Keratinocyte (primary cell): ENCODE measurements around the gene ANO8. TPM values are rescaled to one million over a fixed set of nuclear protein-coding genes. Genes with fewer than 3 reads are reported as not detected.
A peak's percentile ranks its signal among the peaks of the same experiment; 100 is the strongest.

ENCODE experiments used
- DNase-seq: peaks from one replicate; pipeline ENCODE4 v3.0.0-alpha.2; 2011; ENCODE audit warnings: low read depth, missing footprints, low spot score
- FAIRE-seq: peaks from 2 replicates; lab custom pipeline; 2011; peaks lifted over from hg19 to GRCh38; lab: Jason Lieb, UNC
- H2AFZ ChIP-seq: 2 replicates; pipeline ENCODE4 v1.6.0; 2012; ENCODE audit warnings: low read length, control low read depth, inconsistent platforms; ENCODE audit not compliant: control insufficient read depth
- H3K27ac ChIP-seq: 2 replicates; pipeline ENCODE4 v1.5.1; 2011; ENCODE audit warnings: low read length; ENCODE audit not compliant: control insufficient read depth, insufficient read depth
- H3K27me3 ChIP-seq: 3 replicates; pipeline ENCODE4 v1.6.0; 2011; ENCODE audit warnings: low read length; ENCODE audit not compliant: control insufficient read depth, insufficient read depth; ENCODE audit errors: extremely low read depth
- H3K36me3 ChIP-seq, 2 experiments: 2 replicates in 1 of 2; 3 replicates in 1 of 2; pipeline ENCODE4 v1.5.1; 2011; ENCODE audit warnings: low read length in 2 of 2, mild to moderate bottlenecking in 1 of 2; ENCODE audit not compliant: control insufficient read depth in 2 of 2, insufficient read depth in 2 of 2; ENCODE audit errors: extremely low read depth in 1 of 2
- H3K4me1 ChIP-seq: 3 replicates; pipeline ENCODE4 v1.5.1; 2011; ENCODE audit warnings: low read length; ENCODE audit not compliant: control insufficient read depth, insufficient read depth; ENCODE audit errors: extremely low read depth
- H3K4me2 ChIP-seq: 3 replicates; pipeline ENCODE4 v1.6.0; 2011; ENCODE audit warnings: low read depth, low read length; ENCODE audit not compliant: control insufficient read depth, insufficient read depth; ENCODE audit errors: extremely low read depth
- H3K4me3 ChIP-seq, 3 experiments: fragments of 200-600 bp in 1 of 3; sonication (generic) in 1 of 3; 2 replicates in 2 of 3; 3 replicates in 1 of 3; pipeline ENCODE4 v1.5.1; 2011 to 2016; ENCODE audit warnings: low read length in 3 of 3, mild to moderate bottlenecking in 3 of 3, control low read depth in 2 of 3, inconsistent platforms in 1 of 3, low read depth in 1 of 3, mixed read lengths in 1 of 3, mixed run types in 1 of 3, moderate library complexity in 1 of 3; ENCODE audit not compliant: control insufficient read depth in 2 of 3, insufficient read depth in 2 of 3; ENCODE audit errors: extremely low read depth in 1 of 3
- H3K79me2 ChIP-seq: 2 replicates; pipeline ENCODE4 v1.6.0; 2012; ENCODE audit warnings: low read length; ENCODE audit not compliant: control insufficient read depth, insufficient read depth
- H3K9ac ChIP-seq: 3 replicates; pipeline ENCODE4 v1.6.0; 2011; ENCODE audit warnings: low read length; ENCODE audit not compliant: control insufficient read depth, insufficient read depth; ENCODE audit errors: extremely low read depth
- H3K9me1 ChIP-seq: 3 replicates; pipeline ENCODE4 v1.6.0; 2011; ENCODE audit warnings: low read length; ENCODE audit not compliant: control insufficient read depth, insufficient read depth; ENCODE audit errors: extremely low read depth
- H3K9me3 ChIP-seq: 2 replicates; pipeline ENCODE4 v1.5.1; 2012; ENCODE audit warnings: low read depth, low read length; ENCODE audit not compliant: control insufficient read depth
- H4K20me1 ChIP-seq: 3 replicates; pipeline ENCODE4 v1.6.0; 2011; ENCODE audit warnings: low read length; ENCODE audit not compliant: control insufficient read depth, insufficient read depth; ENCODE audit errors: extremely low read depth
- EZH2 ChIP-seq: IDR thresholded peaks from one replicate; pipeline ENCODE4 v1.6.1; 2012; ENCODE audit warnings: inconsistent platforms, mild to moderate bottlenecking, low read length, moderate library complexity
- dilution Hi-C: fragments of 300-500 bp; cut with MboI; formaldehyde crosslinking; loops from one replicate; pipeline ENCODE4 v1.7.0; 2020; ENCODE audit warnings: low sequenced_read_pairs; ENCODE audit not compliant: extremely low pct_ligation_motif_present
- polyA plus RNA-seq, 5 experiments: library from polyadenylated mRNA; depleted of rRNA in 3 of 5; stranded (reverse) in 3 of 5; stranded (forward) in 1 of 5; unstranded in 1 of 5; fragments of >200 nt; gene quantifications; 1 replicate in 1 of 5; 2 replicates in 3 of 5; 3 replicates in 1 of 5; pipeline versions ENCODE4 v1.2.1 to v1.2.3, GENCODE V29; 2011 to 2012; ENCODE audit warnings: missing spikeins in 2 of 5, low read depth in 1 of 5, low replicate concordance in 1 of 5
- TF ChIP-seq, protein P1 (sequence below), 3 experiments: IDR thresholded peaks in 1 of 3; conservative IDR thresholded peaks in 1 of 3; optimal IDR thresholded peaks in 1 of 3; 2 replicates in 2 of 3; 3 replicates in 1 of 3; pipeline versions ENCODE3 to v1.5.1; 2011; ENCODE audit warnings: low read length in 3 of 3, mild to moderate bottlenecking in 3 of 3, moderate library complexity in 2 of 3, control low read depth in 1 of 3, inconsistent platforms in 1 of 3; ENCODE audit not compliant: insufficient read depth in 2 of 3; ENCODE audit errors: extremely low read depth in 1 of 3

Gene ANO8
- polyA plus RNA-seq, 1 donor (not counting 4 experiments of a cell fraction or from before 2014, with no cell fraction given), result 1.6 TPM

DNA sequence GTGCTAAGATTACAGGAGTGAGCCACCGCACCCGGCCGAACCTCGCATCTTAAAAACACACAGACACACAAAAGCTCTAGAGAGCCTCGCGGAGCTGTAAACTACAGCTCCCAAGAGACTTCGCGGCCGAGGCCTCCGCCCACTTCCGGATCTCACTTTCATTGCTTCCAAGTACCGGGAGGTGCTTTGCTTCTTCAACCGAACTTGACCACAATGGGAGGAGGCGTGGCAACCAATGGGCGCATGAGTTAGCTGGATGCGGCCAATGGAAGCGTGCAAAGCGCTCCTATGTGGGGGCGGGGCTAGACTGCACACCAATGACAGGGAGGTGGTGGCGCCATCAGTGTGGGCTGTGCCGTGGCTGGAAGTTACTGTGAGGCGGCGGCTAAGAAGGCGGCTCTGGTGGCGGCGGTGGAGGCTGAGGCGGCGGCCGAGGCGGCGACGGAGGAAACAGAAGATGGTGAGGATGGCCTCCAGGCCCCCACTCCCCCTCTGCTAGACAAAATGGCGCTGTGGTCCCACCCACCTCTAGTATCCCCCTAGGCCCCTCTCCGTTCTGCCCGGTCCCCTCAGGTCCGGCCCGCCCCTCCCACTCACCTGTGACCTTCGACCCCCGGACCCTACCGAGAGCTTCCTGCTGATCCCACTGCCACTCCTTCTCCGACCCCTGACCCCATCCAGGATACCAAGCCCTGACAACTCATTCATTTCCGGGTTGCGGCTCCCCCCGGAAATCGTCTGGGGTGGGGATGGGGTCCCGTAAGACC lies 25.3 kb downstream of the ANO8 start, which contains the start of gene DDA1:
DDA1 (plus strand) TSS at position 366 of the 767 bp plus-strand sequence; CDS start at position 458, 92 bp downstream.
- H3K27ac ChIP-seq, result peak within 1 kb of the TSS; percentile 67
- H3K9ac ChIP-seq, result peak within 1 kb of the TSS; percentile 87
- H3K4me1 ChIP-seq, result peaks cover 37% of the 10 kb centered on the region
- H4K20me1 ChIP-seq, result peaks cover 4% of the 10 kb centered on the region
- peaks cover 9 to 12% of the 10 kb centered on the region in 2 experiments for H3K36me3 ChIP-seq
- peak within 1 kb of the TSS; percentile 27 for H2AFZ ChIP-seq
- peak; percentile 99 for FAIRE-seq
- TF ChIP-seq, protein P1, sequence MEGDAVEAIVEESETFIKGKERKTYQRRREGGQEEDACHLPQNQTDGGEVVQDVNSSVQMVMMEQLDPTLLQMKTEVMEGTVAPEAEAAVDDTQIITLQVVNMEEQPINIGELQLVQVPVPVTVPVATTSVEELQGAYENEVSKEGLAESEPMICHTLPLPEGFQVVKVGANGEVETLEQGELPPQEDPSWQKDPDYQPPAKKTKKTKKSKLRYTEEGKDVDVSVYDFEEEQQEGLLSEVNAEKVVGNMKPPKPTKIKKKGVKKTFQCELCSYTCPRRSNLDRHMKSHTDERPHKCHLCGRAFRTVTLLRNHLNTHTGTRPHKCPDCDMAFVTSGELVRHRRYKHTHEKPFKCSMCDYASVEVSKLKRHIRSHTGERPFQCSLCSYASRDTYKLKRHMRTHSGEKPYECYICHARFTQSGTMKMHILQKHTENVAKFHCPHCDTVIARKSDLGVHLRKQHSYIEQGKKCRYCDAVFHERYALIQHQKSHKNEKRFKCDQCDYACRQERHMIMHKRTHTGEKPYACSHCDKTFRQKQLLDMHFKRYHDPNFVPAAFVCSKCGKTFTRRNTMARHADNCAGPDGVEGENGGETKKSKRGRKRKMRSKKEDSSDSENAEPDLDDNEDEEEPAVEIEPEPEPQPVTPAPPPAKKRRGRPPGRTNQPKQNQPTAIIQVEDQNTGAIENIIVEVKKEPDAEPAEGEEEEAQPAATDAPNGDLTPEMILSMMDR (optimal IDR thresholded peaks at IDR 0.05 in 1 of 3, IDR thresholded peaks at IDR 0.05 in 1 of 3, conservative IDR thresholded peaks at IDR 0.05 in 1 of 3; ENCODE audit: extremely low read depth in 1 of 3, insufficient read depth in 2 of 3, low read length in 3 of 3), result no peak
- no peak for TF ChIP-seq EZH2
- peaks cover 3% of the 10 kb centered on the region for H3K9me1 ChIP-seq
- DNase-seq, result peak; percentile 99
- H3K4me3 ChIP-seq, result peak within 1 kb of the TSS; percentile 83 to 97 (median 94)
- H3K4me2 ChIP-seq, result peak within 1 kb of the TSS; percentile 83
- dilution Hi-C loops, result no loop called here
- H3K9me3 ChIP-seq, result no peaks in the 10 kb centered on the region
- H3K79me2 ChIP-seq, result peaks cover 53% of the 10 kb centered on the region
- no peaks in the 10 kb centered on the region for H3K27me3 ChIP-seq

DNA sequence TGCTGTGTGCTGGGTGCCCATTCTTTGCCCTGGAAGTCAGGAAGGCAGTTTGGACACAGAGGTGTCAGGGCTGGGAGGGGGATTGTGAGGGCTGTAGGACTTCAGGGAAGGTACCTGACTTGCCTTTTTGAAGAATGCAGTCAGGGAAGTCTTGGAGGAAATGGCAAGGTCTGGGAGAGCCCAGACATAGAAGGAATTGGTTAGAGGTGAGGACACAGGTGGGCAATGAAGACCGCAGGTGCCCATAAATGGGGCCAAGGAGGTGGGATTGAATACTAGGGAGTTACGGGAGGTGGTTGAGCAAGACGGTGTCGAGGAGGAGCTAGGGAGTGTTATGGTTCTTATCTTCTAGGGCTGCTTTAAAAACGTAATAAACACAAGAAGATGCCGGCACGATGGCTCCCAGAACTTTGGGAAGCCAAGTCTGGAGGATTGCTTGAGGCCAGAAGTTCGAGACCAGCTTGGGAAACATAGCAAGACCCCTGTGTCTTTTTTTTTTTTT lies 26.7 kb downstream of the ANO8 start:
- FAIRE-seq, result no peak
- dilution Hi-C loops, result no loop called here
- Histone ChIP-seq H3K9me3 (no peaks in the 10 kb centered on the region), H3K4me3 (no peak overlapping the region), H4K20me1 (peaks cover 4% of the 10 kb centered on the region), H3K4me1 (peaks cover 47% of the 10 kb centered on the region), H3K9ac (no peak overlapping the region), H3K9me1 (peaks cover 3% of the 10 kb centered on the region), H3K27me3 (no peaks in the 10 kb centered on the region), H2AFZ (no peak overlapping the region), H3K27ac (no peak overlapping the region), H3K79me2 (peaks cover 41% of the 10 kb centered on the region), H3K4me2 (no peak overlapping the region), H3K36me3 (peaks cover 0 to 4% of the 10 kb centered on the region in 2 experiments)
- TF ChIP-seq, protein P1 (optimal IDR thresholded peaks at IDR 0.05 in 1 of 3, IDR thresholded peaks at IDR 0.05 in 1 of 3, conservative IDR thresholded peaks at IDR 0.05 in 1 of 3; ENCODE audit: extremely low read depth in 1 of 3, insufficient read depth in 2 of 3, low read length in 3 of 3), result no peak
- no peak for TF ChIP-seq EZH2
- no peak for DNase-seq
